H1 (cell line): ENCODE results near the gene CLASP2. TPM values are rescaled to one million over a fixed set of nuclear protein-coding genes. Genes with fewer than 3 reads are reported as not detected.

Experiments
- BCL11A ChIP-seq, 2 experiments: IDR thresholded peaks; one replicate each; pipeline ENCODE4 v1.6.1; 2011; ENCODE audit warnings: low read depth in 2 of 2, low read length in 2 of 2, mild to moderate bottlenecking in 2 of 2
- BRCA1 ChIP-seq: IDR thresholded peaks from 2 replicates; pipeline ENCODE4 v1.6.1; 2012; ENCODE audit warnings: low read depth, low read length, improper control_type of control experiment
- CBX5 ChIP-seq: fragments of 300-800, 300-1000 bp; sonication (generic); IDR thresholded peaks from 2 replicates; pipeline ENCODE4 v1.7.1; 2016; ENCODE audit warnings: antibody characterized with exemption, low read length, low read depth
- CEBPB ChIP-seq: IDR thresholded peaks from 2 replicates; pipeline ENCODE4 v1.6.1; 2012; ENCODE audit warnings: low read depth, low read length
- CTBP2 ChIP-seq: IDR thresholded peaks from 2 replicates; pipeline ENCODE4 v1.7.0; 2011; ENCODE audit warnings: borderline replicate concordance, mild to moderate bottlenecking, moderate library complexity, mixed read lengths, low read length; ENCODE audit not compliant: insufficient read depth, insufficient read length
- EP300 ChIP-seq, 2 experiments: IDR thresholded peaks; 1 replicate in 1 of 2; 2 replicates in 1 of 2; pipeline ENCODE4 v1.6.1; 2011 to 2012; ENCODE audit warnings: low read depth in 2 of 2, low read length in 2 of 2, mild to moderate bottlenecking in 2 of 2, borderline replicate concordance in 1 of 2, inconsistent platforms in 1 of 2, moderate library complexity in 1 of 2
- GABPA ChIP-seq: IDR thresholded peaks from 2 replicates; pipeline ENCODE4 v1.6.1; 2011; ENCODE audit warnings: mild to moderate bottlenecking, low read length, moderate library complexity, borderline replicate concordance; ENCODE audit not compliant: insufficient read depth
- HDAC6 ChIP-seq: IDR thresholded peaks from one replicate; pipeline ENCODE4 v1.7.1; 2012; ENCODE audit warnings: low read depth, mild to moderate bottlenecking, inconsistent platforms, low read length, moderate library complexity
- KDM1A ChIP-seq: fragments of 200-600, 300-600 bp; sonication (generic); IDR thresholded peaks from 2 replicates; pipeline ENCODE4 v1.7.1; 2016; ENCODE audit warnings: mild to moderate bottlenecking, low read length, borderline replicate concordance
- KDM4A ChIP-seq: IDR thresholded peaks from one replicate; pipeline ENCODE4 v1.7.1; 2012; ENCODE audit warnings: low read depth, mild to moderate bottlenecking, moderate library complexity, low read length, inconsistent platforms; ENCODE audit not compliant: severe bottlenecking
- MAFK ChIP-seq: IDR thresholded peaks from 2 replicates; pipeline ENCODE4 v1.6.1; 2012; ENCODE audit warnings: low read depth, mild to moderate bottlenecking, improper control_type of control experiment, low read length
- NANOG ChIP-seq: IDR thresholded peaks from 2 replicates; pipeline ENCODE4 v1.6.1; 2011; ENCODE audit warnings: low read length, low read depth, mild to moderate bottlenecking, inconsistent platforms; ENCODE audit not compliant: insufficient read depth, poor library complexity, severe bottlenecking
- POLR2AphosphoS5 ChIP-seq: IDR thresholded peaks from 2 replicates; pipeline ENCODE4 v1.6.1; 2011; ENCODE audit warnings: low read depth, low read length
- POU5F1 ChIP-seq: IDR thresholded peaks from 2 replicates; pipeline ENCODE4 v1.6.1; 2011; ENCODE audit warnings: low read depth, mild to moderate bottlenecking, low read length, moderate library complexity
- RFX5 ChIP-seq: IDR thresholded peaks from 2 replicates; pipeline ENCODE4 v1.6.1; 2011; ENCODE audit warnings: low read depth, low read length, improper control_type of control experiment, borderline replicate concordance
- RXRA ChIP-seq: IDR thresholded peaks from 2 replicates; pipeline ENCODE4 v1.6.1; 2011; ENCODE audit warnings: low read depth, mild to moderate bottlenecking, low read length, moderate library complexity; ENCODE audit not compliant: insufficient read depth
- SAP30 ChIP-seq: fragments of 300-600 bp; sonication (generic); IDR thresholded peaks from 2 replicates; pipeline ENCODE4 v1.7.1; 2012; ENCODE audit warnings: low read length, moderate library complexity, mild to moderate bottlenecking, inconsistent platforms; ENCODE audit not compliant: insufficient read depth, insufficient replicate concordance
- SIN3A ChIP-seq, 2 experiments: IDR thresholded peaks in 1 of 2; conservative IDR thresholded peaks in 1 of 2; 2 replicates each; pipeline ENCODE4 v1.6.1; 2011 to 2012; ENCODE audit warnings: low read length in 2 of 2, improper control_type of control experiment in 1 of 2, low read depth in 1 of 2, mild to moderate bottlenecking in 1 of 2
- SP2 ChIP-seq: IDR thresholded peaks from 2 replicates; pipeline ENCODE4 v1.6.1; 2012; ENCODE audit warnings: mild to moderate bottlenecking, low read length, inconsistent platforms
- SRF ChIP-seq: IDR thresholded peaks from 2 replicates; pipeline ENCODE4 v1.6.1; 2011; ENCODE audit warnings: mild to moderate bottlenecking, low read depth, low read length, moderate library complexity
- polyA plus RNA-seq, 7 experiments: library from polyadenylated mRNA; depleted of rRNA in 3 of 7; stranded (reverse) in 5 of 7; unstranded in 2 of 7; fragments of >200 nt in 5 of 7; fragments of 200-250 nt in 2 of 7; gene quantifications; 1 replicate in 5 of 7; 2 replicates in 1 of 7; 4 replicates in 1 of 7; pipeline versions ENCODE4 v1.2.1 to v1.2.3, GENCODE V29; 2011 to 2013; ENCODE audit warnings: missing spikeins in 2 of 7, mixed read lengths in 2 of 7
- total RNA-seq: library from RNA; stranded (reverse); fragmentation: NEBNext Ultra II Directional; extraction: Animal tissue kit (Norgen Biotek cat#: 25700); gene quantifications from 2 replicates; pipeline ENCODE4 v1.2.1, GENCODE V29; 2021
- TF ChIP-seq, protein P1 (sequence below): IDR thresholded peaks from 2 replicates; pipeline ENCODE4 v1.6.1; 2011; ENCODE audit warnings: low read length, improper control_type of control experiment
- TF ChIP-seq, protein P2 (sequence below): IDR thresholded peaks from 2 replicates; pipeline ENCODE4 v1.6.1; 2012; ENCODE audit warnings: inconsistent platforms

Gene CLASP2
- total and polyA plus RNA-seq, 2 of the 8 experiments (the other 6 are each of a cell fraction or from before 2014, with no cell fraction given), result 21.7 to 58.0 TPM

DNA sequence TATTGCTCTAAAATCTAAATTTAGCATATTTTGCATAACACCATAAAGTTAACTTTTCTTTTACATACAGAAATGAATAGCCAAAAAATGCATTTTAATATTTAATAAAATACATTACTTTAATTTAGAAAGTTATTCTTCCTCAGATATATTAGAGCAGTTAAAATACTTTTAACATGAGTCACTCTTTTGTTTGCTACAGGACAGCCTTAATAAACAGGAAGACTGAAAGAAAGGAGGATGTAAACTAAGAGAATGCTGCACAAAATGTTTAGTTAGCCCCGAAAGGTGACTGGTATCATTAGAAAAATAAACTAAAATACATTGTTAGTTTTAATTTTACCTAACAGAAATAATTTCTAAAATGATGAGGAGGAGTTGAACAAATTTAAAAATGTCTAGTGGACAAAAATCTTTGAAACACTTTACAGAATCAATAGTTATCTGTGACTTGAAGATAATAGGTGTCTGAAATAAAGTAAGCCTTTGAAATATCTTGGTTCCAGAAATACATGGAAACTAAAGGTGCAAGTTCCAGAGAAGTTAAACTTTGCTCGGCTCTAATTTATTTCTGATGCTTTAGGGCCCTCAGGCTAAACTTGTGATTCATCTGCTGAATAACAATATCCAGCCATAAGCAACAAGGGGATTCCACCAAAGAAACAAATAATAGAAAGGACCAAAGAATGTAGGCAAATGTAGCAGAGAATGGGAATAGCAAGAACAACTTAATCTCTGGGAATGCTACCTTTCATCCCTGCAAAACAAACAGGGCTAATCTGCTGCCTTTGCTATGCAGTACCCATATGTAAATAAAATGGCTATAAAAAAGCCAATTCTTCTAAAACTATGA is 139.5 kb downstream of the CLASP2 start (continued):
- no peak for TF ChIP-seq KDM4A
- TF ChIP-seq, protein P1, sequence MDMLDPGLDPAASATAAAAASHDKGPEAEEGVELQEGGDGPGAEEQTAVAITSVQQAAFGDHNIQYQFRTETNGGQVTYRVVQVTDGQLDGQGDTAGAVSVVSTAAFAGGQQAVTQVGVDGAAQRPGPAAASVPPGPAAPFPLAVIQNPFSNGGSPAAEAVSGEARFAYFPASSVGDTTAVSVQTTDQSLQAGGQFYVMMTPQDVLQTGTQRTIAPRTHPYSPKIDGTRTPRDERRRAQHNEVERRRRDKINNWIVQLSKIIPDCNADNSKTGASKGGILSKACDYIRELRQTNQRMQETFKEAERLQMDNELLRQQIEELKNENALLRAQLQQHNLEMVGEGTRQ, result no peak
- no peak for TF ChIP-seq NANOG
- TF ChIP-seq CTBP2, result no peak
- TF ChIP-seq SP2, result no peak
- TF ChIP-seq BCL11A (IDR thresholded peaks at IDR 0.05; ENCODE audit: low read depth in 2 of 2, low read length in 2 of 2), result no peak
- TF ChIP-seq SRF, result no peak
- TF ChIP-seq CBX5, result no peak
- no peak for TF ChIP-seq POU5F1
- no peak for TF ChIP-seq BRCA1
- TF ChIP-seq SAP30, result no peak
- no peak for TF ChIP-seq RFX5
- no peak for TF ChIP-seq HDAC6
- no peak for TF ChIP-seq KDM1A
- peak in 1 of 2 experiments; percentile 40; a peak in 1 of 3 replicates for TF ChIP-seq EP300 (IDR thresholded peaks at IDR 0.05; ENCODE audit: borderline replicate concordance in 1 of 2, low read depth in 2 of 2, low read length in 2 of 2)
- no peak for TF ChIP-seq RXRA
- no peak for TF ChIP-seq MAFK
- TF ChIP-seq CEBPB, result no peak
- TF ChIP-seq, protein P2, sequence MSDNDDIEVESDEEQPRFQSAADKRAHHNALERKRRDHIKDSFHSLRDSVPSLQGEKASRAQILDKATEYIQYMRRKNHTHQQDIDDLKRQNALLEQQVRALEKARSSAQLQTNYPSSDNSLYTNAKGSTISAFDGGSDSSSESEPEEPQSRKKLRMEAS, result no peak
- TF ChIP-seq SIN3A (conservative IDR thresholded peaks at IDR 0.05 in 1 of 2, IDR thresholded peaks at IDR 0.05 in 1 of 2; ENCODE audit: low read depth in 1 of 2, low read length in 2 of 2), result no peak
- TF ChIP-seq GABPA, result no peak
- TF ChIP-seq POLR2AphosphoS5, result no peak
